WI38 (cell line): Measurements from ENCODE around the gene SPDYA.

ENCODE experiments used
- H3K4me3 ChIP-seq: 2 replicates; pipeline ENCODE4 v1.5.1; 2011; ENCODE audit warnings: low read depth, mild to moderate bottlenecking, control low read depth, low read length
- CTCF ChIP-seq: IDR thresholded peaks from 2 replicates; pipeline ENCODE4 v1.5.1; 2012; ENCODE audit warnings: low read depth, mild to moderate bottlenecking, control low read depth, low read length

SPDYA gene

DNA sequence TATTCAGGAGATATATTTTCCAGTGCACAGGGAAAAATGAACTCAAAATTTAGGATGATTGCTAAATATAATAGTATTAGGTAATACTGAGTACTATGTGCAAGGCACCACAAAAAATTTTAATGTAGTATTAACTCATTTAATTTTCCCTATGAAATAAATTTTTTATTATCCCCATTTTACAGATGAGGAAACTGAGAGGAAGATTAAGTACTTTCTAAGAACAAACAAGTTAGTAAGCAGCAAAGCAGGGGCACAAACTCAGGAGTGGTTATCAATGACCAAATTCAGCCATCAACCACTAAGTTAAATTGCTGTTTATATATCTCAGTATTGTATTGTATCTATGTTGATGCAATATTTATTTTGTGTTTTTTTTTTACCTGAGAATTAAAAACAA lies 14.2 kb downstream of the SPDYA start:
- no peak for TF ChIP-seq CTCF
- H3K4me3 ChIP-seq = no peak overlapping the region

DNA sequence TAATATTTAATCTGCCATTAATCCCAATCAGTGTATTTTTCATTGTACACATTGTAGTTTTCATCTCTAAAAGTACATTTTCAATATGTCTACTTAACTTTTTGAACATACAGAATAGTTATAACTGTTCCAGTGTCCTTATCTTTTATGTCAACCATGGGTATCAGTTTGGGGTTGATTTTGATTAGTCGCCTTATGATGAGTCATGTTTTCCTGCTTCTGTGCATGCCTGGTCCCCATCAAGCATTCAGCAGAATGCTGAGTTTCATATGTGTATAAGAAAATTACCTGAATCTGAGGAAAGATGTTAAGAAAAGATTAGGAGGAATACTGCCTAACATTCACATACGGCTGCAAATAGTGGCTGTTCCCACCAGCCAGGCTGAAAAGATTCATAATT lies 17.7 kb downstream of the SPDYA start:
- no peak overlapping the region for H3K4me3 ChIP-seq
- no peak for TF ChIP-seq CTCF

- no peak for TF ChIP-seq CTCF
- H3K4me3 ChIP-seq = no peak overlapping the region
Measured at GRCh38 chr2:28833740-28834470, 23.3 kb downstream of the SPDYA start.

DNA sequence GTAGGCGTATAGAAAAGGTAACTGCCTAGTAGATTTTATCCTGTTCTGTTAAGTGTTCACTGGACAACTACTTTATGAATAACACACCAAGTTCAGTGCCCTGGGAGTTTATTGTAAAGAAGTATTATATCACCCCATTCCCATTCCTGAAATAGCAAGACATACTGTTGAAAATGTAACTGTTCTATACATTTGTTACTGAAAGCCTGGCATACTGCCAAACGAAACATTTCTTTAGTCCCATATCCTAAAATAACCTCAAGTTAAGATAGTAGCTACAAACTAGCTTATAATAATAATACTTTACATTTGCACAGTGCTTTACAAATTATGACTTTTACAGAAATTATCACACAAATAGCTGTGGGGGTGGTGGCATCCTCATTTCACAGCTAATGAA lies 25.1 kb downstream of the SPDYA start:
- no peak overlapping the region for H3K4me3 ChIP-seq
- TF ChIP-seq CTCF = no peak

GRCh38 chr2:28838971-28839370 lies 28.3 kb downstream of the SPDYA start:
- TF ChIP-seq CTCF = no peak
- H3K4me3 ChIP-seq = no peak overlapping the region

- H3K4me3 ChIP-seq = no peak overlapping the region
- no peak for TF ChIP-seq CTCF
Measured at GRCh38 chr2:28842042-28842441, 31.4 kb downstream of the SPDYA start.

- TF ChIP-seq CTCF = no peak
Measured at GRCh38 chr2:28855193-28855592, 44.6 kb downstream of the SPDYA start.

More at GRCh38 chr2:28855193-28855592, 44.6 kb downstream of the SPDYA start:
- H3K4me3 ChIP-seq = no peak overlapping the region
